Retina (tissue), 1 donor: Measurements from ENCODE around the gene PKP3.

ENCODE experiments used
- DNase-seq: peaks from one replicate; pipeline ENCODE4 v3.0.0-alpha.2; 2016

Gene PKP3

GRCh38 chr11:413120-414081, 19.4 kb downstream of the PKP3 start:
- DNase-seq = peak; percentile 1

GRCh38 chr11:414318-414857, 20.4 kb downstream of the PKP3 start:
- DNase-seq = no peak

GRCh38 chr11:415640-416041, 21.6 kb downstream of the PKP3 start:
- no peak for DNase-seq

- peak; percentile 33 for DNase-seq
These were observed 22.2 kb downstream of the PKP3 start for GRCh38 chr11:416051-416756.

- DNase-seq = peak; percentile 34
These were observed 23.0 kb downstream of the PKP3 start for GRCh38 chr11:416757-417621.

- peak; percentile 14 for DNase-seq
These were observed 23.8 kb downstream of the PKP3 start for GRCh38 chr11:417652-418342.

- peak; percentile 3 for DNase-seq
These were observed 24.6 kb downstream of the PKP3 start for GRCh38 chr11:418343-419247.

- DNase-seq = peak; percentile 2
These were observed 25.4 kb downstream of the PKP3 start for GRCh38 chr11:419248-420005.

GRCh38 chr11:420054-420910, 26.3 kb downstream of the PKP3 start:
- DNase-seq = peak; percentile 3

GRCh38 chr11:420911-421321, 26.9 kb downstream of the PKP3 start:
- DNase-seq = peak; percentile 0

GRCh38 chr11:422249-422656, 28.2 kb downstream of the PKP3 start:
- DNase-seq = peak; percentile 14

GRCh38 chr11:424232-424631, 30.2 kb downstream of the PKP3 start:
- peak; percentile 1 for DNase-seq

- peak; percentile 3 for DNase-seq
These were observed 30.8 kb downstream of the PKP3 start for GRCh38 chr11:424766-425165.

- DNase-seq = peak; percentile 2
These were observed 31.3 kb downstream of the PKP3 start for GRCh38 chr11:425301-425700.

- DNase-seq = no peak
These were observed 32.8 kb downstream of the PKP3 start for GRCh38 chr11:426851-427250.

- DNase-seq = no peak
These were observed 34.3 kb downstream of the PKP3 start for GRCh38 chr11:428295-428694.

GRCh38 chr11:429391-429790, 35.4 kb downstream of the PKP3 start:
- no peak for DNase-seq

GRCh38 chr11:429931-430456, 36.0 kb downstream of the PKP3 start:
- DNase-seq = no peak

GRCh38 chr11:431921-432320, 37.9 kb downstream of the PKP3 start:
- DNase-seq = no peak
